H1 (cell line): ENCODE results near the gene FAIM2. TPM values are rescaled to one million over a fixed set of nuclear protein-coding genes. Genes with fewer than 3 reads are reported as not detected.

Experiments used
- CTCF ChIA-PET: fragments of 300-600 bp; sonication (Branson Sonifier 250); formaldehyde crosslinking; loops from one replicate; lab custom pipeline; 2021; ENCODE audit not compliant: partially characterized antibody; lab: Charles Lee
- POLR2A ChIA-PET: fragments of 300-600 bp; sonication (Branson Sonifier 250); formaldehyde crosslinking; loops from one replicate; lab custom pipeline; 2021; ENCODE audit warnings: inconsistent platforms; ENCODE audit not compliant: partially characterized antibody; lab: Charles Lee
- DNase-seq, 2 experiments: peaks; one replicate each; pipeline versions ENCODE4 v3.0.0 to v3.0.0-alpha.2; 2010 to 2022; ENCODE audit warnings: low spot score in 2 of 2, low read depth in 1 of 2, mixed read lengths in 1 of 2
- FAIRE-seq: peaks from 2 replicates; lab custom pipeline; 2011; peaks lifted over from hg19 to GRCh38; lab: Jason Lieb, UNC
- H2AFZ ChIP-seq: 2 replicates; pipeline ENCODE4 v1.8.1; 2012; ENCODE audit warnings: low read length, inconsistent platforms
- H2AK5ac ChIP-seq: 2 replicates; pipeline ENCODE4 v1.6.1; 2013; ENCODE audit warnings: low read depth, low read length
- H2BK120ac ChIP-seq: replicated peaks from 2 replicates; pipeline ENCODE3; 2013; ENCODE audit warnings: low read depth, low read length, inconsistent platforms
- H2BK12ac ChIP-seq: 2 replicates; pipeline ENCODE4 v1.6.1; 2013; ENCODE audit warnings: low read depth, low read length
- H2BK15ac ChIP-seq: 2 replicates; pipeline ENCODE4 v1.6.1; 2013; ENCODE audit warnings: low read length
- H2BK20ac ChIP-seq: 2 replicates; pipeline ENCODE4 v1.6.1; 2013; ENCODE audit warnings: low read length
- H2BK5ac ChIP-seq: 2 replicates; pipeline ENCODE4 v1.6.1; 2013; ENCODE audit warnings: low read depth, low read length
- H3K14ac ChIP-seq: 2 replicates; pipeline ENCODE4 v1.6.1; 2013; ENCODE audit warnings: inconsistent platforms; ENCODE audit not compliant: insufficient read length
- H3K18ac ChIP-seq: 2 replicates; pipeline ENCODE4 v1.6.1; 2013; ENCODE audit warnings: low read length; ENCODE audit errors: extremely low read depth
- H3K23ac ChIP-seq: 2 replicates; pipeline ENCODE4 v1.6.1; 2013; ENCODE audit warnings: inconsistent platforms; ENCODE audit not compliant: insufficient read length
- H3K23me2 ChIP-seq: 2 replicates; pipeline ENCODE4 v1.6.1; 2013; ENCODE audit warnings: low read depth, low read length
- H3K27ac ChIP-seq: 2 replicates; pipeline ENCODE4 v1.6.1; 2011; ENCODE audit warnings: low read depth, low read length, inconsistent platforms
- H3K27me3 ChIP-seq, 4 experiments: replicated peaks in 1 of 4; 1 replicate in 1 of 4; 2 replicates in 3 of 4; pipeline versions ENCODE4 v1.6.1 to v1.8.1; 2011 to 2013; ENCODE audit warnings: low read length in 3 of 4, mild to moderate bottlenecking in 3 of 4, inconsistent platforms in 2 of 4, mixed read lengths in 2 of 4, moderate library complexity in 1 of 4; ENCODE audit not compliant: control insufficient read depth in 3 of 4, insufficient read depth in 3 of 4; ENCODE audit errors: extremely low read depth in 1 of 4
- H3K36me3 ChIP-seq, 4 experiments: 2 replicates each; pipeline versions ENCODE4 v1.6.1 to v1.8.1; 2011 to 2013; ENCODE audit warnings: mild to moderate bottlenecking in 4 of 4, low read length in 3 of 4, moderate library complexity in 2 of 4, control low read depth in 1 of 4, inconsistent platforms in 1 of 4; ENCODE audit not compliant: insufficient read depth in 4 of 4, control insufficient read depth in 2 of 4
- H3K4ac ChIP-seq: replicated peaks from 2 replicates; pipeline ENCODE3; 2013; ENCODE audit warnings: low read length, low read depth, mixed read lengths, inconsistent platforms; ENCODE audit not compliant: insufficient read length
- H3K4me1 ChIP-seq, 4 experiments: replicated peaks in 1 of 4; 1 replicate in 1 of 4; 2 replicates in 3 of 4; pipeline versions ENCODE4 v1.6.1 to v1.8.1; 2011 to 2013; ENCODE audit warnings: low read length in 3 of 4, inconsistent platforms in 2 of 4, mixed read lengths in 1 of 4; ENCODE audit not compliant: insufficient read depth in 4 of 4, control insufficient read depth in 3 of 4
- H3K4me2 ChIP-seq, 2 experiments: 2 replicates each; pipeline versions ENCODE4 v1.6.1 to v1.8.1; 2011 to 2013; ENCODE audit warnings: low read depth in 2 of 2, low read length in 2 of 2, control low read depth in 1 of 2, inconsistent platforms in 1 of 2, mild to moderate bottlenecking in 1 of 2; ENCODE audit not compliant: insufficient read depth in 1 of 2
- H3K4me3 ChIP-seq, 4 experiments: fragments of 200-600, 300-600 bp in 1 of 4; sonication (generic), shearing (Covaris generic), sonication (Bioruptor Twin) in 1 of 4; 2 replicates each; pipeline versions ENCODE4 v1.5.1 to v1.8.1; 2011 to 2016; ENCODE audit warnings: low read length in 4 of 4, low read depth in 3 of 4, control low read depth in 2 of 4, inconsistent platforms in 2 of 4, mild to moderate bottlenecking in 2 of 4, mixed read lengths in 1 of 4, moderate library complexity in 1 of 4; ENCODE audit not compliant: insufficient read depth in 2 of 4; ENCODE audit errors: extremely low read depth in 1 of 4
- H3K56ac ChIP-seq: replicated peaks from 2 replicates; pipeline ENCODE3; 2013; ENCODE audit warnings: low read depth, mild to moderate bottlenecking, mixed read lengths, low read length, inconsistent platforms; ENCODE audit not compliant: insufficient read length
- H3K79me1 ChIP-seq: 2 replicates; pipeline ENCODE4 v1.6.1; 2013; ENCODE audit warnings: low read depth, low read length, control low read depth
- H3K79me2 ChIP-seq, 2 experiments: 2 replicates each; pipeline versions ENCODE4 v1.6.1 to v1.8.1; 2012 to 2013; ENCODE audit warnings: low read length in 2 of 2, mild to moderate bottlenecking in 2 of 2, inconsistent platforms in 1 of 2; ENCODE audit not compliant: insufficient read depth in 2 of 2, control insufficient read depth in 1 of 2
- H3K9ac ChIP-seq, 4 experiments: replicated peaks in 1 of 4; 1 replicate in 1 of 4; 2 replicates in 3 of 4; pipeline versions ENCODE4 v1.6.1 to v1.8.1; 2011 to 2013; ENCODE audit warnings: low read depth in 3 of 4, low read length in 3 of 4, control low read depth in 2 of 4, mild to moderate bottlenecking in 2 of 4, moderate library complexity in 2 of 4, inconsistent platforms in 1 of 4; ENCODE audit errors: extremely low read depth in 1 of 4
- H3K9me3 ChIP-seq, 2 experiments: 2 replicates each; pipeline versions ENCODE4 v1.6.1 to v1.8.1; 2012 to 2013; ENCODE audit warnings: mild to moderate bottlenecking in 2 of 2, moderate library complexity in 2 of 2, control low read depth in 1 of 2, inconsistent platforms in 1 of 2, low read depth in 1 of 2, low read length in 1 of 2, mixed read lengths in 1 of 2; ENCODE audit not compliant: insufficient read depth in 2 of 2
- H4K20me1 ChIP-seq, 2 experiments: replicated peaks in 1 of 2; 2 replicates each; pipeline versions ENCODE3 to v1.8.1; 2011 to 2013; ENCODE audit warnings: inconsistent platforms in 2 of 2, low read length in 2 of 2, mild to moderate bottlenecking in 1 of 2; ENCODE audit not compliant: insufficient read depth in 2 of 2, control insufficient read depth in 1 of 2
- H4K5ac ChIP-seq: 2 replicates; pipeline ENCODE4 v1.6.1; 2013; ENCODE audit warnings: low read length, low read depth, mixed read lengths, inconsistent platforms; ENCODE audit not compliant: insufficient read length
- H4K8ac ChIP-seq: 2 replicates; pipeline ENCODE4 v1.8.0; 2013; ENCODE audit warnings: mild to moderate bottlenecking, moderate library complexity, low read length, inconsistent platforms; ENCODE audit not compliant: insufficient read depth; ENCODE audit errors: extremely low read depth
- H4K91ac ChIP-seq: replicated peaks from 2 replicates; pipeline ENCODE3; 2013; ENCODE audit warnings: low read length, mixed read lengths, inconsistent platforms; ENCODE audit not compliant: insufficient read length
- ATF3 ChIP-seq: IDR thresholded peaks from 2 replicates; pipeline ENCODE4 v1.6.1; 2011; ENCODE audit warnings: low read depth, mild to moderate bottlenecking, low read length; ENCODE audit not compliant: insufficient read depth
- CHD1 ChIP-seq: IDR thresholded peaks from 2 replicates; pipeline ENCODE4 v1.6.1; 2012; ENCODE audit warnings: low read depth, low read length, improper control_type of control experiment
- CTBP2 ChIP-seq: IDR thresholded peaks from 2 replicates; pipeline ENCODE4 v1.7.0; 2011; ENCODE audit warnings: borderline replicate concordance, mild to moderate bottlenecking, moderate library complexity, mixed read lengths, low read length; ENCODE audit not compliant: insufficient read depth, insufficient read length
- EP300 ChIP-seq, 2 experiments: IDR thresholded peaks; 1 replicate in 1 of 2; 2 replicates in 1 of 2; pipeline ENCODE4 v1.6.1; 2011 to 2012; ENCODE audit warnings: low read depth in 2 of 2, low read length in 2 of 2, mild to moderate bottlenecking in 2 of 2, borderline replicate concordance in 1 of 2, inconsistent platforms in 1 of 2, moderate library complexity in 1 of 2
- KDM5A ChIP-seq: fragments of 200-600 bp; IDR thresholded peaks from 2 replicates; pipeline ENCODE4 v1.7.1; 2012; ENCODE audit warnings: mild to moderate bottlenecking, low read length, inconsistent platforms, mixed read lengths
- RBBP5 ChIP-seq: IDR thresholded peaks from 2 replicates; pipeline ENCODE4 v1.7.1; 2012; ENCODE audit warnings: low read depth, mild to moderate bottlenecking, inconsistent platforms, low read length, moderate library complexity, borderline replicate concordance
- SRF ChIP-seq: IDR thresholded peaks from 2 replicates; pipeline ENCODE4 v1.6.1; 2011; ENCODE audit warnings: mild to moderate bottlenecking, low read depth, low read length, moderate library complexity
- SUZ12 ChIP-seq: fragments of 200-600 bp; sonication (generic); IDR thresholded peaks from 2 replicates; pipeline ENCODE4 v1.6.1; 2012; ENCODE audit warnings: mild to moderate bottlenecking, inconsistent platforms, low read length, moderate library complexity, mixed read lengths
- TBP ChIP-seq: IDR thresholded peaks from 2 replicates; pipeline ENCODE4 v1.6.1; 2011; ENCODE audit warnings: low read depth, low read length, improper control_type of control experiment
- WGBS, 2 experiments: shearing (Covaris generic) in 1 of 2; methylation state at CpG; one replicate each; pipeline versions ENCODE4 v1.1.6 to v1.1.7; 2013 to 2015; ENCODE audit warnings: low lambda C conversion rate in 2 of 2, mixed read lengths in 2 of 2, inconsistent platforms in 1 of 2, low coverage in 1 of 2, missing lambda C conversion rate in 1 of 2; ENCODE audit not compliant: insufficient replicate concordance in 2 of 2, insufficient coverage in 1 of 2, insufficient read length in 1 of 2; ENCODE audit errors: extremely low coverage in 1 of 2, missing lambda C conversion rate in 1 of 2; 5-methylcytosine and 5-hydroxymethylcytosine counted together
- polyA plus RNA-seq, 7 experiments: library from polyadenylated mRNA; depleted of rRNA in 3 of 7; stranded (reverse) in 5 of 7; unstranded in 2 of 7; fragments of >200 nt in 5 of 7; fragments of 200-250 nt in 2 of 7; gene quantifications; 1 replicate in 5 of 7; 2 replicates in 1 of 7; 4 replicates in 1 of 7; pipeline versions ENCODE4 v1.2.1 to v1.2.3, GENCODE V29; 2011 to 2013; ENCODE audit warnings: missing spikeins in 2 of 7, mixed read lengths in 2 of 7
- total RNA-seq: library from RNA; stranded (reverse); fragmentation: NEBNext Ultra II Directional; extraction: Animal tissue kit (Norgen Biotek cat#: 25700); gene quantifications from 2 replicates; pipeline ENCODE4 v1.2.1, GENCODE V29; 2021

The FAIM2 gene
- total and polyA plus RNA-seq, 2 of the 8 experiments (the other 6 are each of a cell fraction or from before 2014, with no cell fraction given) = 0.89 to 1.3 TPM

GRCh38 chr12:49950273-49951251, 46.9 kb upstream of the FAIM2 start, which contains the start of gene AQP2:
AQP2 (plus strand) TSS chr12:49950737; CDS start chr12:49950831, 94 bp downstream.
- Histone ChIP-seq H4K8ac (no peak within 1 kb of the TSS), H3K4me2 (no peak within 1 kb of the TSS), H3K4me3 (no peak within 1 kb of the TSS), H4K5ac (no peak within 1 kb of the TSS), H3K79me2 (no peaks in the 10 kb centered on the region), H3K14ac (no peak within 1 kb of the TSS), H3K4ac (no peak within 1 kb of the TSS), H2AFZ (no peak within 1 kb of the TSS), H3K9me3 (no peaks in the 10 kb centered on the region), H3K27me3 (peaks cover 0 to 13% (median 8%) of the 10 kb centered on the region in 4 experiments; a peak in 6 of 7 replicates), H3K56ac (no peak within 1 kb of the TSS), H3K9ac (no peak within 1 kb of the TSS), H4K91ac (peak within 1 kb of the TSS; percentile 52), H2BK5ac (no peak within 1 kb of the TSS), H3K4me1 (peaks cover 1 to 7% (median 4%) of the 10 kb centered on the region in 4 experiments; a peak in 6 of 7 replicates), H3K27ac (no peak within 1 kb of the TSS), H2BK120ac (no peak within 1 kb of the TSS), H3K18ac (no peak within 1 kb of the TSS), H3K23me2 (no peaks in the 10 kb centered on the region; the same call in 1 of the 2 replicates), H2BK12ac (no peak within 1 kb of the TSS), H3K79me1 (no peaks in the 10 kb centered on the region), H2AK5ac (no peak within 1 kb of the TSS), H3K23ac (no peak within 1 kb of the TSS), H2BK15ac (0 out of 2 replicates have a peak within 1 kb of the TSS, but pooled peaks have one; percentile 25), H4K20me1 (no peaks in the 10 kb centered on the region), H3K36me3 (no peaks in the 10 kb centered on the region), H2BK20ac (0 out of 2 replicates have a peak within 1 kb of the TSS, but pooled peaks have one; percentile 7)
- DNase-seq = no peak
- ChIA-PET CTCF (interaction anchor here (1.1 to 7.6 kb wide), 6 partner anchors 9 to 174 kb away, joined by 3 to 104 read pairs (median 6); no protein-coding TSS in a partner anchor), POLR2A (interaction anchor here (1.7 kb wide), 1 partner anchor 16 kb away, joined by 8 read pairs; no protein-coding TSS in a partner anchor)
- no peak for FAIRE-seq
- TF ChIP-seq SRF (no peak), ATF3 (no peak), RBBP5 (no peak), CHD1 (no peak), EP300 (IDR thresholded peaks at IDR 0.05; ENCODE audit: borderline replicate concordance in 1 of 2, low read depth in 2 of 2, low read length in 2 of 2) (no peak), SUZ12 (no peak), KDM5A (no peak), TBP (no peak), CTBP2 (no peak)
- 87% methylated on average over 25 of the region's 32 CpGs; no CpG with 5 or more reads in 1 of the 2 experiments for WGBS, 2 experiments
